ENCODE data around the gene TAPT1. TPM values are rescaled to one million over a fixed set of nuclear protein-coding genes. Genes with fewer than 3 reads are reported as not detected.

TAPT1 gene
- total RNA-seq, 1 donor, result 21.1 TPM

GRCh38 chr4:16259241-16259888 is 33.1 kb upstream of the TAPT1 start:
- no peak for DNase-seq (ENCODE audit: low read depth)

GRCh38 chr4:16257611-16258010 is 31.3 kb upstream of the TAPT1 start:
- H3K4me3 ChIP-seq (ENCODE audit: low read depth, low read length), result no peak overlapping the region
- no peak for DNase-seq (ENCODE audit: low read depth)
- TF ChIP-seq CTCF (IDR thresholded peaks at IDR 0.05; ENCODE audit: insufficient read depth, low read length), result no peak

More at GRCh38 chr4:16259241-16259888, 33.1 kb upstream of the TAPT1 start:
- TF ChIP-seq CTCF (IDR thresholded peaks at IDR 0.05; ENCODE audit: insufficient read depth, low read length), result no peak
- no peak overlapping the region for H3K4me3 ChIP-seq (ENCODE audit: low read depth, low read length)

- H3K4me3 ChIP-seq (ENCODE audit: low read depth, low read length), result no peak overlapping the region
- no peak for DNase-seq (ENCODE audit: low read depth)
- TF ChIP-seq CTCF (IDR thresholded peaks at IDR 0.05; ENCODE audit: insufficient read depth, low read length), result no peak
These were observed 30.1 kb upstream of the TAPT1 start for GRCh38 chr4:16256343-16256742.

GRCh38 chr4:16255730-16256129 is 29.5 kb upstream of the TAPT1 start:
- TF ChIP-seq CTCF (IDR thresholded peaks at IDR 0.05; ENCODE audit: insufficient read depth, low read length), result no peak
- no peak overlapping the region for H3K4me3 ChIP-seq (ENCODE audit: low read depth, low read length)
- DNase-seq (ENCODE audit: low read depth), result no peak

GRCh38 chr4:16253127-16253960 is 27.1 kb upstream of the TAPT1 start:
- no peak overlapping the region for H3K4me3 ChIP-seq (ENCODE audit: low read depth, low read length)
- DNase-seq (ENCODE audit: low read depth), result peak; percentile 87
- no peak for TF ChIP-seq CTCF (IDR thresholded peaks at IDR 0.05; ENCODE audit: insufficient read depth, low read length)

GRCh38 chr4:16250661-16251365 is 24.5 kb upstream of the TAPT1 start:
- DNase-seq (ENCODE audit: low read depth), result peak; percentile 60
- no peak for TF ChIP-seq CTCF (IDR thresholded peaks at IDR 0.05; ENCODE audit: insufficient read depth, low read length)

More at GRCh38 chr4:16250661-16251365, 24.5 kb upstream of the TAPT1 start:
- H3K4me3 ChIP-seq (ENCODE audit: low read depth, low read length), result no peak overlapping the region
